ENCODE measurements around the gene FAM219B.

FAM219B gene

DNA sequence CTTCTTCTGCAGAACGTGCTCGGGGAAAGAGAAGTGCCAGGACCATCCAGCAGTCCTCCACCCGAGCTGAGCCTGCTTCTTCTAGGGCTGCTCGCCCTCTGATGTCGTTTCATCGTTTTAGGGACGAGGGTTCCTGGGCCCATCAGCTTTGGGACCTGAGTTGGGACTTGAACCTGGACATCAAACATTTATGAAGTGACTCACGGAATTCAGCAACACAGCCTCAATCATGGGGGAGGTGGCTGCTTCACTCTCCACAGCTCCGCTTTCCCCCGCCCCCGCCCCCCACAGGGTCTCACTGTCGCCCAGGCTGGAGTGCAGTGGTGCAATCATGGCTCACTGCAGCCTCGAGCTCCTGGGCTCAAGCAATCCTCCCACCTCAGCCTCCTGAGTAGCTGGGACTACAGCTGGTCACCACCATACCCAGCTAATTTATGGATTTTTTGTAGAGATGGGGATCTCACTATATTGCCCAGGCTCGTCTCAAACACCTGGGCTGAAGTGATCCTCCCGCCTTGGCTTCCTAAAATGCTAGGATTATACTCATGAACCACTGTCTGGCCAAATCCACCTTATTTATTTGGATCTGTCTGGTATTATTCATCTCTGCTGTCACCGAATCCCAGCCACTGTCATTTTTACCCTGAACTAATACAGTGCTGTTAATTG is 32.8 kb downstream of the FAM219B start:
- Mint-ChIP-seq H3K27ac (peak overlapping the region; percentile 98), H3K4me3 (peak overlapping the region; percentile 91 to 98), H3K9me3 (peaks cover 0 to 4% of the 10 kb centered on the region in 2 donors), H3K27me3 (no peaks in the 10 kb centered on the region), H3K36me3 (peaks cover 24 to 27% of the 10 kb centered on the region in 2 donors), H3K4me1 (peaks cover 24 to 43% of the 10 kb centered on the region in 2 donors)
- DNase-seq (no peak), ATAC-seq (replicated peaks) (no peak)

DNA sequence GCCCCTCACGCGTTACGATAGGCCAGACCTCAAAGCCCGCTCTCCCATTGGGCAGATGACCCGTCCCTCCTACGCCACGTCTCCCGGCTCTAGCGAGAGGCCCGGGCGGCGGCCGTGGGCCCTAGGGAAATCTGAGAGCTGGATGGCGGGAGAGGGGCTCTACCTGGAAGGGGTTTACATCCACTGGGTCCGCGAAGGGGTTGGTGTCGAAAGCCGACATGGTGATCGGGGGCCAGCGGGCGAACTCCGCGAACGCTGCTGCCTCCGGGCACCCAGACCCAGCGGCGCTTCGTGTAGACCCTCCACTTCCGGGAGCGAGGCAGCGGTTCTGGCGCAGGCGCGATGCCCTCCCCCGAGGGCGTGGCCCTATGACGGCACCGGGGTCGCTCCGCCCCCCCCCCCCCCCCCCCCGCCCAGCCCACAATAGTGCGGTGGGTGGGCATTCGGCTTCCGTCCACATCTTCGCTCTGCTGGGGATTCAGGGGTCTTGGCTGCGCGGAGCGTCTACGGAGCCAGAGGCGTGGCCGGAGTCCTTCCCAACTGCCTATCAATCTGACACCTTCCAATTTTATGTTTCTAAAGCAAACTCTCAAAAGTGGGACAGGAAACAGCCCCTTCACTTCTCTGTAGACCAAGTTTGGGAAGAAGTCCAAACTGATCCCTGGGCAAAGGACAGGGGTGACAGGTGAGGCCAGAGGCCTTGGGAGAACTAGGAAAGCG is 33.5 kb downstream of the FAM219B start, which contains the start of gene SCAMP2:
SCAMP2 (minus strand) TSS at position 330 of the 720 bp plus-strand sequence; CDS start at position 220, 110 bp downstream.
- Mint-ChIP-seq H3K36me3 (peaks cover 28 to 34% of the 10 kb centered on the region in 2 donors), H3K27me3 (no peaks in the 10 kb centered on the region), H3K4me3 (peak within 1 kb of the TSS; percentile 91 to 98), H3K9me3 (peaks cover 0 to 4% of the 10 kb centered on the region in 2 donors), H3K4me1 (peaks cover 27 to 50% of the 10 kb centered on the region in 2 donors), H3K27ac (peak within 1 kb of the TSS; percentile 98)
- ATAC-seq (replicated peaks), result peak; percentile 82 to 87
- peak; percentile 92 for DNase-seq

DNA sequence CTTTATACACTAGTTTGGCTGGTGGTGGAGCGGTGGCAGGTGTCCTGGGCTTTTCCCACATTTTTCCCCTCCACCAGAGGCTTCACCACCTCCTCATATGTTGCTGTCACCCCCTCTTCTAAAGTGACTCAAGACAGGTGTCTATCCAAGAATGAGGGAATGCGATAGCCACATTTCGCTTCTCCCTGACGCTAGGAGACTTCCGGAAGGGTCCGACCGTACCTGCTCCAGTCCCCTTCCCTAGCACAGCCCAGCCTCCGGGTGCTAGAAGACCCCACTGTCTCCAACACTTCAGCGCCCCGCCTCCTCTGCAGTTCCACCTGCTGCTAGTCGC is 34.0 kb downstream of the FAM219B start:
- peak overlapping the region; percentile 98 for H3K27ac Mint-ChIP-seq
- peaks cover 0 to 4% of the 10 kb centered on the region in 2 donors for H3K9me3 Mint-ChIP-seq
- DNase-seq, result no peak
- H3K36me3 Mint-ChIP-seq, result peaks cover 33 to 39% of the 10 kb centered on the region in 2 donors
- ATAC-seq (replicated peaks), result no peak
- H3K27me3 Mint-ChIP-seq, result no peaks in the 10 kb centered on the region
- peak overlapping the region; percentile 91 to 98 for H3K4me3 Mint-ChIP-seq
- H3K4me1 Mint-ChIP-seq, result peaks cover 32 to 55% of the 10 kb centered on the region in 2 donors

DNA sequence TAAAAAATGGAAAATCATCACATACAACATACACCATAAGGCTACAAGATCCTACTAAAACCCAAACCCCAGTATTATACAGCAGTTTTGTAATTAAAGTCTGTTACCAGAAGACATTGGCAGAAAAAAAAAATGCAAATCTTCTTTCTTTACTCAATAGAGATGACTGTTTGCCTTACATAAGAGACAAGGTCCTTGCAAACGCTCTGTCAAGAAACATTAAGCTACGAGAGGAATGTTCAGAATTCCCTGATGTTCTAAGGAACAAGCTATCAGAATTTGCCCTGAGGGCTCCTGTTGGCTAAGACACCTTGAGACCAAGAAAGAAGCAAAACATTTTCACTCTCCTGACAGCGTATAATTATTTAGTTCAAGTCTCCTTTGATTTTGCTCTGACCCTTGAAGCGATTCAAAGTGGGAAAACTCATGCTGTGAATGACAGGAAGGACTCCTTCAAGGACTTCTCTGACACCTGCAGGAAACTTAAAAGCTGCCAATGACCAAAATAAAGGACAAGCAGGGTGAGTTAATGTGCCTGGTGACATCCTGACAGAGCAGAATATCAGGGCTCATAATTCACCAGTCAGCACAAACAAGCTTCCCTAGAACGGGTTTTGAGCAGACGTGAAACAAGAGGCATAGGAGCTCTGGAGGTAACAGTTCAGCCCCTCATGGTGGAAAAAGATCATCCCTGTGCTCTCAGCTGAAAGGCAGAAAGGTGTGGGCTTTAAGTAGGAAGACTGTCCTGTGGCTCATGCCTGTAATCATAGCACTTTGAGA is 36.0 kb downstream of the FAM219B start:
- Mint-ChIP-seq H3K9me3 (peaks cover 0 to 4% of the 10 kb centered on the region in 2 donors), H3K36me3 (peaks cover 44 to 55% of the 10 kb centered on the region in 2 donors), H3K27me3 (no peaks in the 10 kb centered on the region), H3K4me3 (peak overlapping the region; percentile 86 to 91), H3K27ac (peak overlapping the region; percentile 96), H3K4me1 (peaks cover 47 to 76% of the 10 kb centered on the region in 2 donors)
- DNase-seq (no peak), ATAC-seq (replicated peaks) (peak in 1 of 2 donors; percentile 1)

DNA sequence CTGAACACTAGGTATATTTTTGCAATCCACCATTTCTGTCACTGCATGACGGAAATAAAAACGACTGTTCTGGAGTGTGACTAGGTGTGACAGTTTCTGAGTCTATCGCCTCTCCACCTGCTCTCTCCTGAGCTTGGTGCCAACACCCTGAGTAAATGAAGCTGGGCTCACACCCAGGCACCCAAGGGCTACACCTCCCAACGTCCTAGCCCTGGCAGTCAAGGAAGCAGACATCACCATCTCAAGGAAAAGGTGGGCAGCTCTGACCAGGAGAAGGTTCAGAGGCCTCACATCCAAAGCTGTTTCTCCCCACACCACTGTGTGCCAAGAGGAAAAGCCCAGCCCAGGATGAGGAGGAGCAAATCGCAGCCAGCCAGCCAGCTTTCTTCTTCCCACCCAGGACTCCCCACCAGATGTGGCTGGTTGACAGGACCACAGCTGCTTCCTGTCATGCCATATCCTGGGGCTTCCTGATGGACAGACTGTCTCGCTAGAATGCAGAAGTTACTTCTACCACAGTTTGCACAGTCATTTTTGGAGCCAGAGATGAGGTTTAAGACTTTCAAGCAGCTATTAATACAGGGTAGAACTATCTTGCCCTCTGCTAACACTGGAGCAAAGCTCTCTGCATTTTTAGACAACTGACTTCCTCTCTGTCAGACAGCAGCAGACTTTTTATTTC is 36.8 kb downstream of the FAM219B start:
- H3K36me3 Mint-ChIP-seq, result peaks cover 47 to 61% of the 10 kb centered on the region in 2 donors
- ATAC-seq (replicated peaks), result peak; percentile 83 to 84
- peaks cover 48 to 81% of the 10 kb centered on the region in 2 donors for H3K4me1 Mint-ChIP-seq

DNA sequence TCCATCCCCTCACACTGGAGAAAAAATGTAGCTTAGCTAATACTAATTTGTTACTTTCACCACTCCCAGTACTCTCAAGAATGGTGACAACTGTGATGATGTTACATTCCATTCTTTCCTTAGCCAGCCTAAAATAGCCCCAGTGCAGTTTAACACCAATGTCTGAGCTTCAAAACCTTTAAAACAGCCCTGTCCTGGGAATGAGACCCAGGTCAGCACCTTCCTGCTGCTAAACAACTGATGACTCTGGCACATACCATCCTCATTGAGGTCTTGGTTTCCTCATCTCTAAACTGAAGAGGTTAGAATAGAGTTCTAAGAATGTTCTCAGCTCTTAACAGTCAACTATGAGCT is 37.3 kb downstream of the FAM219B start:
- DNase-seq, result no peak
- ATAC-seq (replicated peaks), result no peak
- Mint-ChIP-seq H3K27ac (no peak overlapping the region), H3K9me3 (no peaks in the 10 kb centered on the region), H3K36me3 (peaks cover 50 to 64% of the 10 kb centered on the region in 2 donors), H3K4me1 (peaks cover 50 to 85% of the 10 kb centered on the region in 2 donors), H3K27me3 (no peaks in the 10 kb centered on the region), H3K4me3 (peak overlapping the region in 1 of 2 donors; percentile 86)

More for the DNA sequence above, 36.8 kb downstream of the FAM219B start:
- no peaks in the 10 kb centered on the region for H3K27me3 Mint-ChIP-seq
- no peaks in the 10 kb centered on the region for H3K9me3 Mint-ChIP-seq
- peak overlapping the region; percentile 96 for H3K27ac Mint-ChIP-seq
- DNase-seq, result peak; percentile 72
- peak overlapping the region; percentile 86 to 91 for H3K4me3 Mint-ChIP-seq

DNA sequence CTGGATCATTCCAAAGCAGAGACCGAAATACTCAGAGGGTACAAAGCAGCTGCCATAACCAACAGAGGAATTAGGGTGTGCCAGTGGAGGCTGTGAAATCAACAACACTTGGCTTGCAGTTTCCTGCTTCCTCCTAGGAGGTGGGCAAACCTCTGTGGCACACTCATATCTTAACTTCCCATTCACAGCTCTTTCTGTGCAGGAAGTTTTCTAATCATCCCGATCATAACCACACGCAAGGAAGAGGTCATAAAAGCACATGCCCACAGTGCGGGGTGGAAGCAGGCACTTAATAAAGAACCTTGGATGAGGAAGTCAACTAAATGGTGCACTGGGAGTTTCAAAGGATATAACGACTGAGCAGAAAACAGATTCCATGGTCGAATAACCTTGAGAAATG is 38.6 kb downstream of the FAM219B start:
- Mint-ChIP-seq H3K9me3 (no peaks in the 10 kb centered on the region), H3K27me3 (no peaks in the 10 kb centered on the region), H3K27ac (peak overlapping the region; percentile 65), H3K36me3 (peaks cover 53 to 72% of the 10 kb centered on the region in 2 donors), H3K4me3 (peak overlapping the region; percentile 14 to 53), H3K4me1 (peaks cover 52 to 90% of the 10 kb centered on the region in 2 donors)
- no peak for ATAC-seq (replicated peaks)
- no peak for DNase-seq

DNA sequence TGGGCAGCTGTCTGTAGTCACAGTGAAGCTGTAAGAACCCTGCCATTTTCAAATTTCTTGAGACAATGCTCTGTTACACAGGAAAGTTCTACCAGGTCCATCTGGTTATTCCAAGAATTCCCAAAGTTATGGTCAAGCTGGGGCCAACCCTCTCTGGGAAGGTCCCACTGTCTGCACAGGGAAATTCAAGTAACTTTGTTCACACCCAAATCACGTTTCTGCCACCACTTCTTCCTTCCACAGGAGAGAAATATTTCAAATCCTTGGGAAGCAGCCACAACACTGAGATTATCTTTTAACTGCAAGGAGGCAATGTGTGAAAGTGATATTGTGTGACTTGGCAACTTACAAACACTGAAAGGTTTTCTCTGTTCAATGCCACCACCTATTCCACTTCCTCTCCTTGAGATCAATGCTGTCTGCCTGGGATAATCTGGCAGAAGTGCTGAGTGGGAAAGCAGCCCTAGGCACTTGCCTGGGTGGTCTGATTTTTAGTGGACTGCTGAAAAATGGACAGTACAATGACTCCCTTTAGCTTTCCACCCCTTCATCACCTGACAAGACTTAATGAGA is 39.1 kb downstream of the FAM219B start:
- no peak for DNase-seq
- H3K36me3 Mint-ChIP-seq, result peaks cover 49 to 67% of the 10 kb centered on the region in 2 donors
- H3K4me3 Mint-ChIP-seq, result peak overlapping the region; percentile 32 to 53
- no peaks in the 10 kb centered on the region for H3K27me3 Mint-ChIP-seq
- H3K4me1 Mint-ChIP-seq, result peaks cover 48 to 86% of the 10 kb centered on the region in 2 donors
- peak overlapping the region; percentile 65 for H3K27ac Mint-ChIP-seq
- no peaks in the 10 kb centered on the region for H3K9me3 Mint-ChIP-seq
- ATAC-seq (replicated peaks), result no peak

DNA sequence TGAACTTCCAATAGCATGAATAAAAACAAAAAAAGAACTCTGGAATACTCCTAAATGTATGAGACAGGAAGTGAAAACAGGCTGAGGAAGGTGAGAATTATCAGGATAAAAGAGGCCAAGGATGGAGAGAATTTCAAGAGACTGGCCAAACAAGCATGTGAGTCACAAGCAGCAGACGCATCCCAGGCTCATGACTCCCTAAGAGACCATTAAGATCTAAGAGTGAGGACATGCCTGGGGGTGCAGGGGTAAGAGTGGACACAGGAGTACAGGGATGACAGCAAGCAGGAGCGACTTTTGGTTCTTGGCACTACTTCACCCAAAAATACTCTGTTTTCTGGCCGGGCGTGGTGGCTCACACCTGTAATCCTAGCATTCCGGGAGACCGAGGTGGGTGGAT is 40.6 kb downstream of the FAM219B start:
- DNase-seq, result no peak
- peak overlapping the region in 1 of 2 donors; percentile 52 for H3K4me3 Mint-ChIP-seq
- ATAC-seq (replicated peaks), result no peak

DNA sequence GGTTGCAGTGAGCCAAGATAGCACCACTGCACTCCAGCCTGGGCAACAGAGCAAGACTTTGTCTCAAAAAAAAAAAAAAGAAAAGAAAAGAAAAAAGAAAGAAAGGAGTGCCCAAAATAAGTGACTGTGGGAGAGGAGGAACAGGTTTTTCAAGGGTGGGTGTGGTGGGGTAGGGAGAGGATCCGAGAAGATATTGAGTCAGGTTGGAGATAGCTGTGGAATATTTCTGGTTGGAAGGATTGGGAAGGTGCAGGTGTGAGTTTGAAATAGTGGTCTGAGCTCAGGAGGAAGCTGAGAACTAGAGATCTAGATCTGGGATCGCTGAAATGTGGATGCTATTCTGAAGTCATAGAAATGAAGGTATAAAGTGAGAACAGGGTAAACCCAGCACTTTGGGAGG is 41.3 kb downstream of the FAM219B start:
- H3K36me3 Mint-ChIP-seq, result peaks cover 38 to 57% of the 10 kb centered on the region in 2 donors
- H3K27me3 Mint-ChIP-seq, result no peaks in the 10 kb centered on the region
- ATAC-seq (replicated peaks) (no peak), DNase-seq (no peak)
- no peaks in the 10 kb centered on the region for H3K9me3 Mint-ChIP-seq
- H3K27ac Mint-ChIP-seq, result peak overlapping the region; percentile 14
- H3K4me1 Mint-ChIP-seq, result peaks cover 40 to 66% of the 10 kb centered on the region in 2 donors
- peak overlapping the region in 1 of 2 donors; percentile 52 for H3K4me3 Mint-ChIP-seq

More for the DNA sequence above, 40.6 kb downstream of the FAM219B start:
- H3K36me3 Mint-ChIP-seq, result peaks cover 43 to 63% of the 10 kb centered on the region in 2 donors
- H3K9me3 Mint-ChIP-seq, result no peaks in the 10 kb centered on the region
- H3K4me1 Mint-ChIP-seq, result peaks cover 44 to 74% of the 10 kb centered on the region in 2 donors
- H3K27me3 Mint-ChIP-seq, result no peaks in the 10 kb centered on the region
- H3K27ac Mint-ChIP-seq, result no peak overlapping the region

DNA sequence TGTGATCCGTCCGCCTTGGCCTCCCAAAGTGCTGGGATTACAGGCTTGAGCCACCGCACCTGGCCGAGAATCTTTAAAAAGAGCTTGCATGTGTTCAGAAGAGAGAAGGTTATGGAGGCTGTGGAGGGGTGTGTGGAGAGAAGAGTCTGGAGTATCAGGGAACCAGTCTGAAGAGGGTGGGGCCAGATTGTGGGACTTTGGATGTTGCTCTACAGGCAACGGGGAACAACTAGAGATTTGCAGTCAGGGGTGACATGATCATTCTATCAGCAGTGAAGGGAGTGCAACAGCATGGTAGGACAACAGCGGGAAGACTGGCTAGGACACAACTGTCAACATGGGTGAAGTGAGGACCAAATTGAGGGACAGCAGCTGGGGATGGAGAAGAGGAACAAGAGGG is 42.4 kb downstream of the FAM219B start:
- no peaks in the 10 kb centered on the region for H3K9me3 Mint-ChIP-seq
- no peak overlapping the region for H3K27ac Mint-ChIP-seq
- H3K4me3 Mint-ChIP-seq, result no peak overlapping the region
- DNase-seq, result no peak
- peaks cover 31 to 47% of the 10 kb centered on the region in 2 donors for H3K36me3 Mint-ChIP-seq
- ATAC-seq (replicated peaks), result no peak
- H3K27me3 Mint-ChIP-seq, result no peaks in the 10 kb centered on the region
- H3K4me1 Mint-ChIP-seq, result peaks cover 34 to 63% of the 10 kb centered on the region in 2 donors

DNA sequence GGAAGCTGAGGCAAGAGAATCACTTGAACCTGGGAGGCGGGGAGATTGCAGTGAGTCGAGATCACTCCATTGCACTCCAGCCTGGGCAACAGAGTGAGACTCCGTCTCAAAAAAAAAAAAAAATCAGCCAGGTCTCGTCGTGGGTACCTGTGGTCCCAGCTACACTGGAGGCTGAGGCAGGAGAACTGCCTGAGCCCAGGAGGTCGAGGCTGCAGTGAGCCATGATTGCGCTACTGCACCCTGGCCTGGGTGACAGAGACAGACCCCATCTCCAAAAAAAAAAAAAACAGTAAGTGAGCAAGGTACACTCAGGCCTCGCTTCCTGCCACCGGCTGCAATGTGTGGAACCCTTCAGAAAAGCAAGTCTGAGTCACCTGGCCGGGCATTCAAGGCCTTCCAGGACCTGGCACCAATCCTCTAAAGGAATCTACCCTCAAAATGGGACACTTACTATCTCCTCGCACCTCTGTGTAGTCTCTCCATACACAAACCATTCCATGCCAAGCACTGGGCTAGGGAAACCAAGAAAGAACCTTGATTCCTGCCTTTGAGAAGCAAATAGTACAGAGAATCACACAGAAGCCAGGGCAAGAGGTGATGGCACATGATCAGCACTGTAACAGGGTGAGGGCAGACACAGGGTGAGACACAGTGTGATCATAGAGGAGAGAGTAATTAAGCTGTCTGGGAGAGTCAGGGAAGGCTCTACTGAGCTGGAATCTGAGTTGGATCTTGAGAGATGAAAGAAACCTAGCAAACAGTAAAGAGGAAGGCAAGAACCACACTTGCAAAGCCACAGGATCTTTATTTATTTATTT is 43.2 kb downstream of the FAM219B start:
- DNase-seq, result no peak
- Mint-ChIP-seq H3K4me3 (no peak overlapping the region), H3K4me1 (peaks cover 39 to 63% of the 10 kb centered on the region in 2 donors), H3K36me3 (peaks cover 32 to 45% of the 10 kb centered on the region in 2 donors), H3K27ac (no peak overlapping the region), H3K27me3 (no peaks in the 10 kb centered on the region), H3K9me3 (no peaks in the 10 kb centered on the region)
- no peak for ATAC-seq (replicated peaks)

DNA sequence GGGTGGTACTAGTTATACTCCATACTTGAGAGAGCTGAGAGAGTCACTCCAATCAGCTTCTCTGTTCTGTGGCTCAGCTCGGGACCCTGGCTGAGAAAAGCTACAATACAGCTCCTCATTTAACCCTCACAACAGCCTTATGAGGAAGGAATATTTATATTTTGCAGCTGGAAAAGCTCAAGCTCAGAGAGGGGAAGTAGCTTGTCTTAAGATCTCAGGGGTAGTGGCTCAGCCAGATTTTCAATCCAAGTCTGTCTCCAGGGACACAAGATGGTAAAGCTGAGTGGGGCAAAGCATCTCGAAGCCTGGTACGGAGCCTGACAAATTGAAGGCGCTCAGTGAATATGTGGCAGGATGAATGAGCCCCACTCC is 48.3 kb downstream of the FAM219B start:
- Mint-ChIP-seq H3K9me3 (no peaks in the 10 kb centered on the region), H3K4me1 (peaks cover 34 to 47% of the 10 kb centered on the region in 2 donors), H3K36me3 (peaks cover 17 to 18% of the 10 kb centered on the region in 2 donors), H3K4me3 (peak overlapping the region; percentile 50 to 66), H3K27ac (peak overlapping the region; percentile 94), H3K27me3 (no peaks in the 10 kb centered on the region)
- DNase-seq (no peak), ATAC-seq (replicated peaks) (no peak)
